GM19455 (cell line): ENCODE measurements around the gene A4GALT.
"Not testable (repeated sequence)": the region's sequence is repeated elsewhere in the genome, so short reads cannot be mapped to it uniquely, and the experiment has no call there.

Experiments used
- ATAC-seq: cut with Tn5 transposase; IDR thresholded peaks from one replicate; pipeline ENCODE4 v1.9.1; 2021; ENCODE audit not compliant: unreplicated experiment

A4GALT gene

DNA sequence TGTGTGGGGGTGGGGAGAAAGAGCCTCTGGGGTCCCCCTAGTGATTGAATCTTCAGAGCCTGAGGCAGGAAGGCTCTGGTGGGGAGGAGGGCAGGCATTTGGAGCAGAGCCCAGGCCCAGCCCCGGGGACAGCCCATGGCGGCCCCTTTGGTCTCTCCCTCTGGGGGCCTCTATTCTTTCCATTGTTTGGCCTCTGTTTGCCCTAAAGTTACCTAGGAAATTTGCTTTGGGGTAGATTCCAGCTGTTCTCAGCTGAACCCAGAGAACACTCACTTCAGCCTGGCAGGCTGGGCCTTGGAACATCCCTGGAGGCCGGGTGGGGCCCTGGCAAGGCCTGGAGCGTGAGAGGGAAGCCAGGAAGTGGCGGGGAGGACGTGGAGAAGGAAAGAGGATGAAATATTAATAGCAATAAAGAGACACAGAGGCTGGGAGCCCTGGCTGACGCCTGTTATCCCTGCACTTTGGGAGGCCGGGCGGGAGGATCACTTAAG lies 22.9 kb upstream of the A4GALT start:
- ATAC-seq = no peak

DNA sequence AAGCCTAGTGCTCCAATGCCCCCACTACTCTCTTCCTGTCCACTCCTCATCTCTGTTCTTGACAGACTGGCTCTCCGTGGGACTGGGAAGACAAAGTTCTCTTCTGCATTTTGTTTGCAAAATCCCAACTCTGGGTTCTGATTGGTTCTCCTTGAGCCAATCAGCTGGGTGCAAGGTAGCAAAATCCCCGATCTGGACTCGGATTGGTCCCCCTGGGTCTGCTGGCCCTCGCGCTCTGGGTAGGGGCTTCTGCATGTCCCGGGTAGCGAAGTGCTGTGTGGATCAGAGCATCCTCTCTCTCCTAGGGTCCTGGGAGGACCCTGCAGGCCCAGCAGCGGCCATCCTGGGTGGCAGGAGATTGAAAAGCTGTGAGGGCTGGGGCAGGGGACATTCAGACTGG lies 22.3 kb upstream of the A4GALT start:
- no peak for ATAC-seq

DNA sequence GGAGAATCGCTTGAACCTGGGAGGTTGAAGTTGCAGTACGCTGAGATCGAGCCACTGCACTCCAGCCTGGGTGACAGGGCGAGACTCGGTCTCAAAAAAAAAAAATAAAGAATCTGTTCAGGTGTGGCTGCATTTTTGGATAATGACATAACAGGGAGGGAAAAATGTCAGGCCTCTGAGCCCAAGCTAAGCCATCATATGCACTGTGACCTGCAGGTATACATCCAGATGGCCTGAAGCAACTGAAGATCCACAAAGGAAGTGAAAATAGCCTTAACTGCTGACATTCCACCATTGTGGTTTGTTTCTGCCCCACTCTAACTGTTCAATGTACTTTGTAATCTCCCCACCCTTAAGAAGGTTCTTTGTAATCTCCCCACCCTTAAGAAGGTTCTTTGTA lies 19.6 kb upstream of the A4GALT start:
- ATAC-seq = not testable (repeated sequence)

DNA sequence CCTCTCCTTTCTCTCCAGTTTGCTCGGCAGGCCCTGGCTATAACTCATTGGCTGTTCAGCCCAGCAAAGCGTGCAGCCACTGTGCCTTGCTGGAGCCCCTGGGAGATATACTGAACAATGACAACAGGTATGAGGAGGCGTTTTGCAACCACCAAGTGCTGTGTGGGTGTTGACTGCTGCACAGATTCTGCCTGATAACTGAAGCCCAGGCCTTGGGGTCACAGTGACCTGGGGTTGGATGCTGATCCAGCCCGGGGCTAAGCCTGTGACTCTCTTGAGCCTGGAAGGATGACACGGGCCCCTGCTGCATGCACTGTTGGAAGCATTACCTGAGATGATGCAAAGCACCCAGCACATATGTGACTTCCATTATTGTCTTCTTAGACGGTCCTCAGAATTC lies 13.7 kb upstream of the A4GALT start:
- no peak for ATAC-seq

DNA sequence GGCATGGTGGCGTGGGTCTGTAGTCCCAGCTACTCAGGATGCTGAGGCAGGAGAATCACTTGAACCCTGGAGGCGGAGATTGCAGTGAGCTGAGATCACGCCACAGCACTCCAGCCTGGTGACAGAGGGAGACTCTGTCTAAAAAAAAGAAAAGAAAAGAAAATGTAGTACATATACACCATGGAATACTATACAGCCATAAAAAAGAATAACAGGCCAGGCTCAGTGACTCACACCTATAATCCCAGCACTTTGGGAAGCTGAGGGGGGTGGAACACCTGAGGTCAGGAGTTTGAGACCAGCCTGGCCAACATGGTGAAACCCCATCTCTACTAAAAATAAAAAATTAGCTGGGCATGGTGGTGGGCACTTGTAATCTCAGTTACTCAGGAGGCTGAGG lies 12.7 kb upstream of the A4GALT start:
- ATAC-seq = not testable (repeated sequence)

DNA sequence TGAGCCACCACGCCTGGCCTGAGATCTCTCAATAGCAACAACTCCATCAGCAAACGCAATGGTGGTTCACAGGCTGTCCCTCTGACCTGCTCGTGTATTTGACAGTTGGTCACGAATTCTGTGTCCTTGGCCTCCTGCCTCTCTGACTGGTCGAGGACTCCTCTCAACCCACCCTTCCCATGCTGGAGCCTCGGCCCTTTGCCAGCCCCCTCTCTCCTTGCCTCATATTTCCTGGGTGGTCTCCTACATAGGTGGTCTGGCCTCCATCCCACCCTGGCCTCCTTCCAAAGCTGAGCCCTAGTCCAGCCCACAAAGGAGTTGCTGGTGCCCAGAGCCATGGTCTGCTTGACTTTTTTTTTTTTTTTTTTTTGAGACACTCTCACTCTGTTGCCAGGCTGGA lies 11.4 kb upstream of the A4GALT start:
- ATAC-seq = no peak

DNA sequence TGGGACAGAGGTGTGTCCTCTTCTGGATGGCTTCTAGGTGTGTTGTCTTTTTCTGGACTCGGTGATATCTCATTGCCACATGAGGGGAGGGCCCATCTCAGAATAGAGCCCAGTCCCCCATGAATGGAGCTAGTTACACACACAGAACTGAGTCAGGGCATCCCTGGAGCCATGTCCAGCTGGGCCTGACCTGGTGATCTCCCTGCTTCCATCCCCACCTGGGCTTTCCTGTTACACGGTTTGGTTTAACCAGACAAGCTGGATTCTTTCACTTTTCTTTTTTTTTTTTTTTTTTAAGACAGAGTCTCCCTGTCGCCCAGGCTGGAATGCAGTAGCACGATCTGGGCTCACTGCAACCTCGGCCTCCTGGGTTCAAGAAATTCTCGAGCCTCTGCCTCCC lies 6.1 kb upstream of the A4GALT start:
- ATAC-seq = no peak

DNA sequence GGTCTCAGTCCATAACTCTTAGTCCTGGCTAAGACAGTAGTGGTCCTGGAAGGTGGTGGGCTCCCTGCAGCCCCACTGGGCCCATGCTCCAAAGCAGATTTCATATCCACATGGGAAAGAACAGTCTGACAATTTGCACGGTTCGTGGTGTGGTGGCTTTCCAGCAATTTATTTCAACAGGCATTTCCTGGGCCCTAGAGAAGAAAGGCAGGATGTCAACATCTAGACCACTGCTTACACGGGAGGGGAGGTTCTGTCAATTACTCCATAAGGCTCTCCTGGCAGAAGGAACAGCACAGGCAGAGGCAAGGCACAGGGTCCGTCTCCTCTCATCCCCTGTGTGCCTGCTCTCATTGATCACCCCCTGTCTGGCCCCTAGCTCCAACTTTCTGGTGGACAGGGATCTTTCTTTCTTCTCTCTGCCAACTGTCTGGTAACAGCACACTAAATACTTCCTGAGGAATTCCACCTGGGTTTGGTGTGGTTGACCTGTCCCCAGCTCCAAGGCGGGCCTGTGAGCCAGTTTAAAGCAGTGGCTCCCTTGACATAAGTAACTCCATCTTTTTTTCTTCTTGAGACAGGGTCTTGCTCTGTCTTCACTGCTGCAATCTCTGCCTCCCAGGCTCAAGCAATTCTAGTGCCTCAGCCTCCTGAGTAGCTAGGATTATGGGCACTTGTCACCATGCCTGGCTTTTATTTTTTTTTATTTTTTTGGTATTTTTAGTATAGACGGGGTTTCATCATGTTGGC lies 5.1 kb upstream of the A4GALT start:
- no peak for ATAC-seq

DNA sequence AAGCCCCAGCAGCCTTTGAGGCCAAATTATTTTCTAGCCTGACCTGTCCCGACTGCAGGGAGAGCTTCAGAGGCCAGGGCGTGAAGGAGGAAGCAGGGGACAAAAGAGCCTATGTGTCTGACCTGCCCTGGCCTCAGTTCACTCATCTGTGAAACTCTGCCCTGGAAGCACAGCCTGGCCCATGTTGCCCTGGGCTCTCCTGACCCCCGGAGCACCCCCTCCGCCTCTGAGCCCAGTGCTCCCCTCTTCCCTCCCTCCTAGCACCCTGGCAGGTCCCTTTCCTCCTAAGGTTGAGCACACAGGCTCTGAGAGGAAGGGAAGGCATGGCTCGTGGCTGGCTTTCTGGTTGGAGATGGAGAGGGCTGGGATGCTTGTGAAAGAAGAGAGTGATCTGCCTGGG lies 3.4 kb upstream of the A4GALT start:
- ATAC-seq = no peak

DNA sequence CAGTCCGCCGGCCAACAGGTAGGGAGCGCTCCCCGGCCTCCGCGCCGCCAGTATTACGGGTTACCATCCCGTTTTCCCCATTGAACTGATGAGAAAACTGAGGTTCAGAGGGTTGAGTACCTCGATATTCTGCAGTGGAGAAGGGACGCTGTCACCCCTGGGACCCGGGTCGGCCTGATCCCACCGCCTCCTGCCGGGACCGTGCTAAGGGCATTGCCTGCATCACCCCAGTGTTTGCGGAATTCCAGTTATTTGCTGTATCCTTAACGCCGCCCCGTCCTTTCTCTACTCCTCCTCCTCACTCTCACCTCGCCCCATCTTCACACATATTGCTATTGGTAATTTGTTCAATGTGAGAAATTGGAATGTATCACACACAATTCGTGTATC lies 370 bp upstream of the A4GALT start:
- ATAC-seq = no peak

DNA sequence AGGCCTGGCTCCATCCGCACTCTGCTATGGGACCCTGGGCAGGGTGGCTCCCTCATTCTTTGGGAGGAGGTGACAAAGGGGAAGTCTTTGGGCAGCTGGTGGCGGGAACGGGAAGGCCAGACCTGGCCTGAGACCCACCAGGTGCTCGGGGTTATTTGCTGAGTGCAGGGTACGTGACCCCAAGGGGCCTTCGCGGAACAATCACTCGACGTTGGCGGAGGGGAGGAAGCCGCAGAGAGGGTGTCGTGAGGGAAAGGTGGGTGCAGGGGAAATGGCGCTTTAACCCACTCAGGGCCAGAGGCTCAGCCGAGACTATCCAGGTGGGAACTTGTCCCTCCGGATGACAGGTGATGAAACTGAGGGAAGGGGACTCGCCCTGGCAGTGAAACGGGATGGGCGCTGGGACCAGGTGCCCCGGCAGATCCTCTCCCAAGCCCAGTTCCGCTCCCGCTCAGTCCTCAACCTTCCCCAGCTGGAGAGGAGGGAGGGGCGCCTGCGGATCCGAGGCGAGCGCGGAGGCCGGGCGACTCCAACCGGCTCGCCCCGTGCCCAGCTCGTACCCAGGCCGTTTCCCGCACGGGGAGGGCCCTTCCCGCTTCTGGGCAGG lies 911 bp downstream of the A4GALT start:
- no peak for ATAC-seq

DNA sequence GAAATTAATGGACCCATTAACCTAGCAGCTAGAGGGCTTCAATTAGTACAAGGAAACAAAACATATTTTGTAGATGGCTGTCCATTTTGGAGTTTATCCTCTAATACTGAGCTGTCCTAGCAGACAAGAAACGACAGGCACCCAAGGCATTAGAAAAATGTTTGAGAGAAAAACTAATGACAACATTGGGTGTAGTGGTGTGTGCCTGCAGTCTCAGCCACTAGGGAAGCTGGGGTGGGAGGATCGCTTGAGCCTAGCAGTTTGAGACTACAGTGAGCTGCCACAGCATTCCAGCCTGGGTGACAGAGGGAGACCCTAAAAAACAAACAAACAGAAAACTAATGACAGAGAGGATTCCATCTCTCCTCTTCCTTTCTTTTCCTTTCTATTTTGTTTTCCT lies 1.5 kb downstream of the A4GALT start:
- no peak for ATAC-seq

DNA sequence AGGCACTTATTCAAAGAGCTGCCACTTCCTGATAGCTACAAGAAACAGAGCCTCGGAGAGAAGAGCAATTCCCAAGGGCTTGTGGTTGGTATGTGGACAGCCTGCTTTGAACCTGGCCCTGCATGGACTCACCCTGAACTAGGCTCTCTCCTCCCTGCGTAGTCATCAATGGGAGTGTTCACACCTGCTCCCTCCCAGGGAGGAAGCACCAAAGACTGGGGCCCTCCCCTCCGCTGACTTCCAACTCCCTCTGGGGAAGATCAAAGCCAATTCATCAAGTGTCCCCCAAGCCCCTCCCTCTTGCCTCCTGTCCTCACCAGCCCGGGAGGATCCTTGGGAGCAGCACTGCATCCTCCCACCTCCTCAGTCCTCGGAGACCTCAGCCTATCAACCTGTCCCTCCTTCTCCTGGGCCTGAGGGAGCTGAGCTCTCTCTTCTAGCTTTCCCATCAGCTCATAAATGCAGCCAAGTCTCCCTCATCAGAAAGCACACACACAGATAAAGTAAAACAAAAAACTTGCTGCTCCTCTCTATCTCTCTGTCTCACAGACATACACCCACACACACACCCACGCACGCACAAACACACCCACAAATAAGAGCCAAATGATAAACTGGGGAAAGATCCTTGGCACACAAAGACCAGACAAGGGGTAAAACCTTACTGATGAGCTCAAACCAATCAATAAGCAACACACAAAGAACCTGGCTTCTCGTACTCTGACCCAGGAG lies 3.3 kb downstream of the A4GALT start:
- ATAC-seq = no peak

DNA sequence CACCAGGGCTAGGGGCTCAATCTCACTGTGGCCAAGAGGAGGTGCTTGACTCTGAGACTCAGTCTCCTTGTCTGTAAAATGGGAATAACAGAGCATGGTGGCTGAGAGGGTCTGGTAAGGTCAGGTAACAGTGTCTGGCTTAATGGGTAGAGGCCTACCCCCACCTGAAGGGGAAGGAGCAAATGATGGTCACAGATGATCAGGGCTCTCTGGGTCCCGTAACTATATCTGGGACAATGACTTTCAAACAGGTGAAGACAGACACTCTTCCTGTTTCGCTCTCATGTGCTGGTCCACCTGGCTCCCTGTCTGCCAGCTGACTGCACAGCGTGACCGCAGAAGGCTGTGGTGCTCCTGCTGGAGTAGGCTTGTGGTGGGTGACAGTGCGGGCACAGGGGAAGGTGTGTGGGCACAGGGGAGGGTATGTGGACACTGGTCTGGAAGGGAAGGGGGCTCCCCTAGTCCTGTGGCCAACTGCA lies 4.0 kb downstream of the A4GALT start:
- ATAC-seq = peak; percentile 44

DNA sequence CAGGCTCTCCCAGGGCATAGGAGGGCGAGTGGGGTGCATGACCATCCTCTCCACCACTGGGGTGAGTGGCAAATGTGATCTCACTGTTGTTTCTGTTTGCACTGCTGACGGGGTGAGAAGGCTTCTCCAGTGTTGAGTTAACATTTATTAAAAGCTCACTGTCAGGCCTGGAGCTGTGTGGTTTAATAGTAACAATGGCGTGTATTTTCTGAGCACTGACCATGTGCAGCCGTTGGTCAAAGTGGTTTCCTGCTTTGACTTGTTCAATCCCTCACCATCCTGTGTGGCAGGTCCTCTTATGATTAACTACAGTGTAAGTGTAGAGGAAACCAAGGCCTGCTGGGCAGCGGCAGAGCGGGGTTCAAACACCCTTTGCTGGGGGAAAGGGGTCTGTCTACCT lies 4.4 kb downstream of the A4GALT start:
- ATAC-seq = no peak

DNA sequence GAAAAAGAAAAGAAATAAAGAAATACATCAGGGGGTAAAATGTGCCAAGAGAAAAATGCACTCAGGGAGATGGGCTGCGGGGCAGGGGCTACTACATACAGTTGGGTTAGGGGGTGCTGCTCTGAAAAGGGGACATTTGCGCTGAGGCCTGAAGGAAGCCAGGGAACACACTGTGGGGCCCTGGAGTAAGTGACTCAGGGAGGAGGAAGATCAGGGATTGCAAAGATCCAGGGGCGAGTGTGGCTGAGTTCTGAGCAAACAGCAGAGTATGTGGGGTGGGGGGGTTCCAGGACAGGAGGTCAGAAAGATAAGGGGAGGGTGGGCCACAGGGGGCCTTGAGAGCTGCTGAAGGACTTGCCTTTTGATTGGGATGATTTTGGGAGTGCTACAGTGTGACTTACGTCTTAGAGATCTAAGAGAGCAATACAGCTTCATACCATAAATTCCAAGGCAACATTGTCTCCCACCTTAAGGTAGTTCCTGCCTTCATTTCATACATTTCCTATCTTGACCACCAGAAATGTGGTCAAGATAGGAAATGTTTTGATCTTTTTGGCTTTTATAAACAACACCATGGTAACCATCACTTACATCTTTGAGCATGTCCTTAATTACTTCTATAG lies 5.8 kb downstream of the A4GALT start:
- ATAC-seq = no peak

DNA sequence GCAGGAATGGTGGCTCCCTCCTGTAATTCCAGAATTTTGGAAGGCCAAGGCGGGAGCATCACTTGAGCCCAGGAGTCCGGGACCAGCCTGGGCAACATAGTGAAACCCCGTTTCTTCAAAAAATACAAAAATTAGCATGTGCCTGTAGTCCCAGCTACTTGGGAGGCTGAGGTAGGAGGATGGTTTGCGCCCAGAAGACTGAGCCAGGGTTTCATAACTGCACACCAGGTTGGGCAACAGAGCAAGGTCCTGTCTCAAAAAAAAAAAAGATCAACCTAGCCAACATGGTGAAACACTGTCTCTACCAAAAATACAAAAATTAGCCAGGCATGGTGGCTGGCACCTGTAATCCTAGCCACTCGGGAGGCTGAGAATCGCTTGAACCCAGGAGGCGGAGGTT lies 6.4 kb downstream of the A4GALT start:
- no peak for ATAC-seq

DNA sequence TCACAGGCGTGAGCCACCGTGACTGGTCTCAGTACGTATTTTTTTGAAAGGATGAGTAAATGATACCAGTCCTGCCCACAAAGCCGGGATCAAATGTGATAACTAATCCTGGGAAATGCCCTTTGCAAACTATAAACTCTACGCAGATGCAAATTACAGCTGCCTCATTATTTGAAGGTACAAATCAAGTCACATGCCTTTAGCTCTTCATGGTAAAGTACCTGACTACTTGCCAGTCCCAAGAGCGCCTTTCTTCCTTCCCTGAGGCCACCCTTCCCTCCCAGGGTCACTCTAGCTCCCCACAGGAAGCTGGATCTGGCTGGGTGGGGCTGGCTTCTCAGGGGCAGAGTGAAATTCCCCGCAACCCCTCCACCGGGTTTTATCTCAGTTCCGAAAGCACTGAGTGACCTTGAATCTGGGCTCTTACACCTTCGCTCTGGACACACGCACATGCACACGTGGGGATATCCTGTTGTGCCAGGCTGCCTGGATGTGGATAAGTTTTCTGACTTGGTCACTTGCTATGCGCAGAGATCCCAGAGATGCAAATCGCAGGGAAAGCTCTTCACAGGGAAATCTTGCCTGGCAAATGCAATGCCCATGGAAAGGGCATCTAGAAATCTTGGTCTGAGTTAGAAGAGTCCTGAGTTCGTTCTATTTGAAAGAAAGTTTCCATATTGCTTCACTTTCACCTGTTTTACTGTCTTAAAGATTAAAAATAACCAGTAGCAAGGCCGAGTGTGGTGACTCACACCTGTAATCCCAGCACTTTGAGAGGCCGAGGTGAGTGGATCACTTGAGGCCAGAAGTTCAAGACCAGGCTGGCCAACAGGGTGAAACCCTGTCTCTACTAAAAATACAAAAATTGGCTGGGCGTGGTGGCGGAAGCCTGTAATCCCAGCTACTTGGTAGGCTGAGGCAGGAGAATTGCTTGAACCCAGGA lies 8.5 kb downstream of the A4GALT start:
- ATAC-seq = no peak

DNA sequence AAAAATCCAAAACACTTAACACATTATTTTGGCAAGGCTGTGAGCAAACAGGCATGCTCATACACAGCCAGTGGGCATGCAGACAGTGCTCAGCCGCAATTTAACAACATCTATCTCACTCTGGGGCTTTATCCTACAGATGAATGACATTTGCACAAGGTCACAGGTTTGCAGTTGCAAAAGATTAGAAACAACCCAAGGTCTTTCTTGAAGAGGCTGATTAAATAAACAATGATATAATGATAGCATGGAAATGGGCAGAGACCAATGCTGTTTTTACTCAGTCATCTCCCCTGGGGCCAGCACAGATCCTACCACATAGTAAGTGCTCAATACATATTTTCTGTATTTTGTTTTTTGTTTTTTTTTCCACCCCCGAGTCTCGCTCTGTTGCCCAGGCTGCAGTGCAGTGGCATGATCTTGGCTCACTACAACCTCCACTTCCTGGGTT lies 9.4 kb downstream of the A4GALT start:
- ATAC-seq = no peak

DNA sequence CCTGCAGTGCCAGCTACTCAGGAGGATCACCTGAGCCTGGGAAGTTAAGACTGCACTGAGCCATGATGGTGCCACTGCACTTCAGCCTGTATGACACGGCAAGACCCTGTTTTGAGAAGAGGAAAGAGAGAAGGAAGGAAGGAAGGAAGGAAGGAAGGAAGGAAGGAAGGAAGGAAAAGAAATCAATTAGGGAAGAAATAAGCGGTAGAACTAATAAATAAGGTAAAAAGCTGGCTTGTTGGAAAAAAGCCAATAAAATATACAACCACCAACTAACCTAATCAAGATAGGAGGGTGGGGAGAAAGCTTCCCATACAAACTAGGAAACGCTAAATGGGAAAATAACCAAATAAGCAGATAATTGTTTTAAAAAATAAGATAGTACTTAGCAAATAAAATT lies 12.3 kb downstream of the A4GALT start:
- no peak for ATAC-seq
